ENCODE data around the gene FBN1.

Gene FBN1

DNA sequence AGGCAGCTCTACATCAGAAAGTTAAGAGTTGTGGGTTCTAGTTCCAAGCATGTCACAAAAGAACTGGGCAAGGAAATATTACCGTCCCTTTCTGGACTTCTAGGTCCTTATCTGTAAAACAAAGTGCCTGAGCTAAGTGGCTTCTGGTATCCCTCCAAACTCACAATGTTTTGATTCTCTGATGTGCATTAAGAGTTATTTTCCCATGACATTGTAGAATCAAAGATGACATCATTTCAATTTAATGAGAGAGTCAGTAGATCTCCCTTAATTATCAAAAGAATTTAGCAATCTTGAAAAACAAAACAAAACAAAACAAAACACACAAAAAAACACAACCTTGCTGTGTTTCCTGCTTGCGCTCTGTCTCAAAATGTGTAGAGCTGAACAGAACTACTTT is 225.6 kb downstream of the FBN1 start:
- DNase-seq: no peak

DNA sequence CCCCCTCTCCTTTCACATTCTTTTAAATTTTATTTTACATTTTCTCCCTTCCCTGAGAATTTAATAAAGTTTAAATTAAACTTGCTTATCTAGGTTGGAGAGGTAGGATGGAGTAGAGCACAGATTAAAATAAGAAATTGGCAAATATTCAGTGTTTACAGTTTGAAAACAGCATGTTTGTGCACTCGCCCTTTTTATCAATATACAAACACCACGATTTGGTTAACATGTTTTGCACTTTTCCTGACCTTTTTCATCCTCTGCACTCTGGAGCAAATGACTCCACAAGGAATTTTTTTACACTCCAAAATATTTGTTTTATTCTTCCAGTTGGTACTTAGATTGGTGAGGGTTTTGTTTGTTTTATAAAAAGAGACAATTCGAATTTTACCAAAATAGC is 227.2 kb downstream of the FBN1 start:
- DNase-seq: no peak

DNA sequence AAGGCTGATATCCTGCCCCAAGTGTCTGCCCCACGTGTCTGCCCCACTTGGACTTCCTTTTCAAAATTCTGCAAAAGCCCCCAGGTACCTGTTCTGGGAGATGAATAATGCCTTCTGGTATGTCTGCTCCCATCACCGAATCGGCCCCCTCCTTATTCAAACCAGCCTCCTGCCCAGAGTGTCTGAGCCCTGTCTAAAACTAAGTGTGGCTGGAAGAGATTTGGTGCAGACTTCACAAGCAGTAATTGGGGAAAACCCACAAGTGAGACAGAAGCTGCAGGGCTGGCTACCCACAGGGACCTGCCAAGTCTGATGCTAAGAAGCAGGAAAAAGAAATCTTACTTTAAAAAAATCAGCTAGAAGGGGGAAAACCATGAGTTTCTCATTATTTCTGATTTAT is 229.2 kb downstream of the FBN1 start:
- no peak for DNase-seq

DNA sequence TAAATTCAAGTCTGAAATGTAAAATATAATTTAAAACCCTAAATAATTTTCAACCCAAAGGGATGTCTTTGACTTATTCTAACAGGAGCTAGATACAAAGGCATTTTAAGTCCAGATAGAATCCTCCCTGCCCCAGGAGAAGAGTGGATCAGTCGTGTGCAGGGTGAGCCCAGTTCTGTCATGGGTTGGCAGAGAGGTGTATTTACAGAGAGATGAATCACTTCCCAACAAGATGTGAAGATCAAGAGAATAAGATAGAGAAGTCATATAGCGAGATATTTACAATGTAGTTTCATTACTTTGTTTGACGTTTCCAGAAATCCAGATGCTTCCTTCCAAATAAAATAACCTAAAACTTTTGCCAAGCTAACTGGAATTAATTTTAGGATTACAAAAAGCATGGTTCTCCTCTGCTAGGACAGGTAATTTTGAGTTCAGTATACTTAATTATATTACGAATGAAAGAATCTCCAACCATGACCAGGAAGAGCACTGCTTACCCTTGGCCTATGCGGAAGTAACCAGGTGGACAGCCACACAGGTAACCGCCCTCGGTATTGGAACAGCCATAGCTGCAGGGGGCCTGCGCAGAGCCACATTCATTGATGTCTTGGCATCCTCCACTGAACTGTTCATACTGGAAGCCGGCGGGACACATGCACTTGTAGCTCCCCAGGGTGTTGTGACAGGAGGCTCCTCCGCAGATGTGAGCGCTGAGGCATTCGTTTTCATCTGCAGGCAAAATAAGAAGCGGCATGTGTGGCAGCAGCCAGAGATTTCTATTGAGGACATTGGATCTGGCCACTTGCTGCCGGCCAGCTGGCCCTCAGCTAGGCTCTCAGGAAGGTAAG is 230.2 kb downstream of the FBN1 start:
- no peak for DNase-seq

DNA sequence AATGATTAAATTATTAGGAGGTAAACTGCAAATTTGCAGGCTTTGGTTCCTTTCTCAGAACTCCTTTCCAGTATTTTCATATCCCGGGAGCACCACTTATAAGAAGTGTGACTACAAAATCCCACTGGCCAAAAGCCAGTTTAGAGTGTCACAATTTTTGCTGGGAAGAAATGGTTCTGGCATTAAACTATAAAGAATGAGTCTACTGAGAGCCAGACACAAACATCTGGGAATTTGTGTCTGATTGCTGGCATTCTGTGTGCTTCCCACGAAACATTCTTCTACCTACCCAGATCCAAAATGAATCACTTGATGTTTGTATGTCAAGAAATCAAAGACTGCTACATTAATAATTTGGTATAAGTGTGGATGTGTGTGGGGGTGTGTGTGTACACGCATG is 231.5 kb downstream of the FBN1 start:
- DNase-seq: no peak

DNA sequence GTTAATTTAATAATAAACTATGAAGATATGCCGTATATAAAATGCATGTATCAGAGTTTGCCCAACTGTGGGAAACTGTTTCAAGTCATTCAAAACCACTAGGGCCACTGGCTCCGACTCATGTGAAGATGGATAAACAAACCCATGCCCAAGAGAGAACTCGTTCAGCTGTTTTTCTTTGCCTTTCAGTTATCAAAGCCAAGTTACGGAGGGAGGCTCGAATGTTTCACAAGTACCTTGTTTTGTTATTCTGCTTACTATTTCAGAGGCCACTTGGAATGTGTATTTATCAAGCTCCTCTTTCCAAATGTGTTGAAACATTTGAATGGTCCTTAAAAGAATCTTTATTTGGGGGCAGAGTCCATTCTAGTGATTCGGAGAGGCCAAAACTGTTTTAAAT is 232.2 kb downstream of the FBN1 start:
- no peak for DNase-seq

DNA sequence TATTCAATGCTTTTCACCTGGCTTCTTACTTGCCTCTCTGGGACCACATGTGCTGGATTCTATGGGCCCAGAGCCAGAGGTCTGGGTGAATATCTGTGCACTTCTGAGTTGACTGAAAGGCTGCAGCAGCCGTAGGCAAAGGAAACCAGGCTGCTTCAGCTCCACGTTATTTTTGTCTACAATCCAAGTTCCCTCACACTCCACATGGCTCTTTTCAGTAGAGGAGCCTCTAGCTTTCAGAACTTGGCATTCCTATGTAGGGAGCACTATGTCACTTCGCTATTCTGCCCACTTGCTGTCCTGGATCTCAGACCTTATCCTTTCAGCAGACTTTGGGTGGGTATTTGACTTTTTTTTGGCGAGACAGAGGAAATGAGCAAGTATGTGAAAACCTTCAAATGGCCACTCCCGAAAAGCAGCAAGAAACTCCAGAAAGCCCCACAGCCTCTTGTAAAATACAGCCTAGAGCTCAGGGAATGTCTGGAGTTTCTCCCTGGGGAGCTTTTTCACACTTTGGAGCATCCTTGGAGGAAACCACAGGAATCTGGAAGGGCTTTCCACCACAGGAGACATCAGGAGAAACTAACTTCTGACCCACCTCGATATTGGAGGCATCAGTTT is 233.4 kb downstream of the FBN1 start:
- DNase-seq: no peak

DNA sequence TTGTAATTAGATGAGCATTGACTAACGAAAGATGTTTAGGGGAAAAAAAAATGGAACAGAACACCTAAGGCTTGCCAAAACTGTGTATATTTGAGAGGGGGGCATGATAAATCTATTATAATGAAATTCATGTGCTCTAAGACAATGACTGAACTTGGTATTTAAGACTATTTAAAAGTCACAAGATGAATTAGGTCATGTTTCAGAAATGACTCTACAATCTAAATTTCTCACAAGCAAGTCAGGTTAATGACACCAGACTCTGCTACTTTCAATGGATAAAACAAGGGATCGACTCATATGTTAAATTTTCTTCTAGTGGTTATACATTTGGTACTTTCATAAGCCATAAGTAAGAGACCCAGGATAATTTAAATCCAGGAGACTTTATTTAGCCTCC is 235.9 kb downstream of the FBN1 start:
- DNase-seq: no peak

DNA sequence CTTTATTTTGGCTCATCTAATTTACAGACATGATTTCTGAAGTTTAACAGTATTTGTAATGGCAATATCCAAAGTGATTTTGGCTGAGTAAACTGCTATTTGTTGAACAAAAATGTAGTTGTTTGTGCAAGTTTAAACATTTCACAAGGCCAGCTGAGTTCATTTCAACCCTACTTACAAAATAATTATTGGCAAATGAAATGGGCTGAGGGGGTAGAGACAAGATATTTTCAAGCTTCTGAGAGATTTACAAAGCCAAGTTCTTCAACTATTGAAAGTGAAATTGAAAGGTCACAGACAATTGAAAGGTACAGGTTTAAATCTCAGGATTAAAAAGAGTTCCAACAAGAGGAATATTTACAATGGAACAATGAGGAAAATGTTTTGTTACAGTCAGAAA is 237.2 kb downstream of the FBN1 start:
- DNase-seq: no peak

DNA sequence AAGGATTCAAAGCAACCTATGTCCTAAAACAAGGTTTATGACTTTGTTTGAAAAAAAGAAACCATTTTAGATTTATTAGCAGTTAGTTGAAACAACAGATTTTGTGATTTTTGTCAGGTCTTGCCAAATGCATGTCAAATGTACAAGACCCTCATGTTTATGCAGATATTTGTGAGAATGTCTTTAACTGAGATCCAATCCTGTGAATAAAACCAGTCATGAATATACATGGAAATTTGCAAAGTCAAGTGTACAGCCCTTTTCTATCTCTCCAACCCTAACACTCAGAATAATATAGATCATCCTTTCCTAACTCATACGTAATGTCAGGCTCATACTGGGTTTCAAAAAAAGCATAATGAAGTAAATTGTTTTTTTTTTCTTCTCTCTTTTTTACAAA is 237.9 kb downstream of the FBN1 start:
- no peak for DNase-seq

DNA sequence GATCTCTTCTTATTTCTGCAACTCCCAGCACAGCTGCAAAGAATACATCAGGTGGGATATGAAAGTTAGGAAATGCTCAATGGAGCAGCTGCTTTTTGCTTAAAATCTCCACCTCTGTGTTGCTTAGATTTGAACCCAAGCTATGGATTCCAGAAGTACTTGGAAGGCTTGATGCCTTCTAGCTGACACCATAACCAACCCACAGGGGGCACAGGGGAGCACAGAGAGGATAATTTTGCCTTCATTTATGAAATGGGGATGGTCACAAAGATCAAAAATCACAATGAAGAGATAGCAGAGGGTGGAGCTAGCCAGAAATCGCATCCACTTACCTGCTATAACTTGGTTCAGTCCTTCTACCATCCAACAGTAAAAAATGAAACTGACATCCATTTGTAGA is 238.6 kb downstream of the FBN1 start:
- DNase-seq: no peak

DNA sequence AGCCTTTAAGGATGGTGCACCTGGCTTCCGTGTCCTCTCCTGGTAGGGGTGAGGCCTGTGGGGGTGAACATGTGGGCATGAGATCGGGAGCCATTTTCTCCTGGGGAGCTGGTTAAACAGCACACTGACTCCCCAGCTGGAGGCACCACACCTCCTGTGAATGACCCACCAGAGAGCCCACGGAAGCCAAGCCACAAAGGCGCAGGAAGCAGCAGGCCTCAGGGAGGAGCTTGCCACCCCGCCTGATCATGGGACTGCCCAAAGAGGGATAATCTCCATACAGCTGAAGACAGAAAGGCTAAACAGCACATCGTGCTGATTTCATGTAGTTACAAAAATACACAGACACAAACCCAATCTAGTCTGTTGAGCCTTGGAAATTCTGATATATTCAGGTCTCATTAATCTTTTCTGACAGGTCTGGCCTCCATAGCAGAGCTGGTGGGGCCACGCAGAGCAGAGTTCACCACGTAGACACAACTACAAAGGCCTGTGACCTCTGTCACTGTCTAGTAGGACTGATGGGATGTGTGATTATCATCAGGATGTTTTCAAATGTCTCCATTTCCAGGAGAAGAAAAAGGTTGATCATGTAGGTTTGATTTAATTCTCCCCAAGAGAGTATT is 239.1 kb downstream of the FBN1 start:
- no peak for DNase-seq

DNA sequence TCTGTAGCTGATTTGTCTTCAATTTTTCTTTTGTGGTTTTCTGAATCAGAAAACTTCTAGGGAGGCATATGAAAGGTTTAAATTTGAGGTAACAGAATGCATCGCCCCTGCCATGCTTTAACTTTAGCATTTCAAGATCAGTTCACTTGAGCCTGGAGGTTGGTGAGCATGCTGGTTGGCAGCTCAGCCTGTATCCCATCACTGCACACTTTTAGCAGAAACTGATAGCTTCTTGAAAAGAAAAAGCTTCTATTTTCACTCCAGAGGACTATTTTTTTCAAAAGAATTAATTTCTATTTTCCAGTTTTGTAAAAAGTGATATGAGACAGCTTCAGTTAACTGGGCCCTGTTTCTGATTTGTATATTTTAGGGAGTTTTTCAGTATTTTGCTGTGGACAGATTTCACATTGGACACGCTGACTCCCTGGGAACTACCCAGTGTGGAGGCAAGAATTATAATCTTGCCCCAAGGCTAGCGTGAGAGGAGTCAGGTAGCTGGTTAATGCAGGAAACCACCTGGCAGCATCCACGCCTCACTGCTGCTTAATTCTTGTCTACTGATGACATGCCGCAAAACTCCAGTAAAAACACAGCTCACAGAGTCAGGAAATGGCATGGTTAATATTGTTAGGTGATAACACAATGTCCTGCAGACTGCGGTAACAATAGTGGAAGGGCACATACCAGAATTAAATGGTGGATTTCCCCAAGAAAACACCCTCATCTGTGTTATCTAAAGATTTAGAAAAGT is 242.9 kb downstream of the FBN1 start:
- no peak for DNase-seq

DNA sequence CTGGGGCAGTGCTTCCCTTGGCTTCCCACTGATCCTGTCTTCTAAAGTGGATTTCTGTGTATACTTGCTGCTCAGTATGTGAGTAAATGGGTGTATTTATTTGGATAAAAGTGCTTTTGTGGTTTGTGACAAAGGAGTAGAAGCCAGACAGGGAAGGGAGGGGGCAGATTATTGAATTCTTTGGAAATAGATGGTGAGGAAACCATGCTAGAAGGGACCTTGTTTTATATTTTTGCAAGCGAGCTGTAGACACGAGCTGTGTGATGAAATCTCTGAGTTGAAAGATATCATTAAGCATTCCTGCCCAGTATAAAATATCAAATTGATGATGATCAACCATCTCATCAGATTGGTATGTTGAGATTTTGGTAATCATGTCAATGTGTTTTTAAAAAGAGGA is 245.4 kb downstream of the FBN1 start:
- no peak for DNase-seq

DNA sequence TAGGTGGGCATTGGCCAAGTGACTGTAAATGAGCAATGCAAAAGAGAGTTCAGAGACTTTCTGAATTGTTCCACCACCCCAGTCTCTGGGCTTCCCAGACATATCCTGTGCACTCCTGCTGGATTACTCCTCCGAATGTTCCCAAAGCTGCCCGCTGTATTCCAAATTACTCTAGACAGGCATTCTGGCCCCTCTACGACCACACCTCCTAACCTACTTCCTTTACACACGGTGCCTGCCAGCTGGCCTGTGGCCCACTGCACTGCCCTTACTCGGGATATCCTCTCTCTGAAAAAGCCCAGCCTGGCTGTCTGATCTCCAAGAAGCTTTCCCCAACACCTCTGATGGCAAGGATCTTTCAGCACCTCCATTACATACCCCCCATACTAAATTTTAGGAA is 247.7 kb downstream of the FBN1 start:
- no peak for DNase-seq

DNA sequence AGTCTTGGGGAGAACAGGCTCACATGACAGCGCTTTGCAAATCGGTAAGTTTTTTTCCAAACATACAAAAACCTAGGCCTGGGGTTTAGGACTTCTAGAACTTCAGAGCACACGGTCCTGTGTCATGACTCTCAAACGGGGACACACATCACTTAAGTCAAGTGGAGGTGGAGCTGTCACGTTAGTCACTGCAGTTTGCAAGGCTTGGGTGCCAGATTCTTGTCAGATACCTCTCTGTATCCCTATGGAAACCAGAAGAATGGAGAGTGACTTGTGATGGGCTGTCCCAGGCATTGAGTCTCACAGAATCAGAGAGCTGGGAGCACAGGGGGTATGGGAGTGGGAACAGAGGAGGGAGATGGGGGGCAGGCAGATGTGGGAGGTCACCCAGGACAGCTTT is 249.5 kb downstream of the FBN1 start:
- DNase-seq: no peak

DNA sequence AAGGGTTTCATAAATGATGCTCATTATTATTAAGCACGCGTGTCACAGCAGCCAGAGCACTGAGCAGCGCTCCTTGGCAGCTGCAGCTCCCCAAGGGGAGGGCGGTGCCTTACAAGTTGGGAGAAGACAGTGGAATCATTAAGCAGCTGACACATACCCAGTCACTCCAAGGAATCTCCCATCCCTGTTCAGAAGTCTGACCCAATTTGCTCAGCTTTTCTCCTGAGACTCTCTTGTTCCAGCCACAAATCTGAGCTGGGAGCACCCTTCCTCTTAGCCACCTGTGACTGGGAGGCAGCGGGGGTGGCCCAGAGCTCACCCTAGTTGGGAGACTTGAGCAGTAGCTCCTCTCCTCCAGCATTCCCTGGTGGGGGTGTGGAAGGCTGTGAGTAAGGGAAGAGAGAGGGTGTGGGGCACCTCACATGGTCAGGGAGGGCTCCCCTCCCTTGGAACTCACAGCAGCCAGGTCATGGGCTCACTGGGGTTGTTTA is 249.9 kb downstream of the FBN1 start:
- DNase-seq: no peak

DNA sequence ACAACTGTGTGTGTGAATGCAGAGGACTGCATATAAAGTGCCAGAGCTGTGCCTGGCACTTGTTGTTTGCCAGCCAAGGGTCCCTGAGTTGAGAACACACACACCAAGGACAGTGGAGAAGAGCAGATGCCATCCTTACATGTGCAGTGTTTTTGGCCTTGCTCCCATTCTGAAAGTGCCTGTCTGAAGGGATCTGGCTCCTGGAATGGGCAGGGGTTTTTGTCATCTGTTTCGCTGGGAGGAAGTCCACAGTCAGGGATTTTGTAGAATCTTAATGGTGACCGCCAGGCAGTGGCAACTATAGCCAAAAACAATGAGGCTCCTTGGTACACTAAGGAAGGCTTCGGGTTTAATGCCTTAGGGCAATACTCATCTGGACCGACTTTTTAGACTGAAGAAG is 250.5 kb downstream of the FBN1 start:
- DNase-seq: no peak

DNA sequence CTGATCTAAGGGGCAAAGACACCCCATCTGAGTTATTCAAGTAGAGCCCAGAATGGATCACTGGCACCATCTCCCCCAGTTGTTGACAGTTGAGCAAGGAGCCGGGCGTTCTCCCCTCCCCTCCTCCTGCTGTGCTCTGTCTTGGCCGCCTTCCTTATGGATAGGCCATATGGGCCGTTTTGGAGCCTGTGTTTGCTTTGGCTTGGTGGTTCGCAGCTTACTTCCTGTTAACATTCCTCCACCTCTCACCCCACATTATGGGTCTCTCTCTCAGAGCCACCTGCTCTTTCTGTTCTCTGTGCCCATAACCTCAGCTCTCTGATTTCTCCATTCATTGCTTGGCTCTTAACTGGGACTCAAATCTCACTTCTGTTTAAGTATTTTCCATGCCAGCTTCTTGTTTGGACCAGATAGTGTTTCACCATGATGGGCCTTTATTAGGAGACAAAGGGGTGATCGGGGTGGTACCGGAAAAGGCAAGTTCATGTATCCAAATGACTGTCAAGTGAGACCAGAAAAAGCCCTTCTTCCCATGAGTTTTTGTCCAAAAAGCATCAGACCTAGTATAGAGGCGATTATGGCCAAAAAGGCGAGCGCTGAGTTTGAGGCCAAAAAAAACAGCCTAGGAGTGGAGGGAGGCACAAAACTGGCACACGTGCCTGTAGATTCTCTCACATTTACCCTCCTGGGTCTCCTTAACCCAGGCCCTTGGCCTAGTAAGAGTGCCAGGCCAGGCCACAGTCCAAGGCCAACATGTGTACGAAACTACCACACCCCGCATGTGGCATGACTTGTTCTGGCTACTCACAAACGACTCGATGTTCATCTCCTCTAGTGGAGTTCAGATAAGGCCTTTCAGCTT is 251.6 kb downstream of the FBN1 start:
- no peak for DNase-seq

DNA sequence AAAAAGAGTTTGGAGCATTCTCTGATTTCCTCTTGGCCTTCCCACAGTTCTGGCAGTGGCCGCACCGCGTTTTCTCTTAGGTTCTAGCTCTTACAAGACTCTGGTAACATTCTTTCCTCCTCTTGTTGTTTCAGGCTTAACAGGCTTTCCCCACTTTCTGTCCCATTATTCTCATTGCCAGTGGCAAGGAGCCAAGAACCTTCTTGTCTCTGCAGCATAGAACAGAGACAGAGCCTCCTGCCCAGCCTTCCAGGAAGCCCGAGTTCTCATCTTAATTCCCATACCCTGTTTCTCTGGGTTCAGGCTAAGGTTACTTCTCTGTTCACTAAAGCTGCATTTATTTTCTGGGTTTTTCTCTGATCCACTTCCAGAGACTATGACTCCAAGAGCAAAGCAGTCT is 253.2 kb downstream of the FBN1 start:
- DNase-seq: peak in 1 of 2 donors; percentile 13

DNA sequence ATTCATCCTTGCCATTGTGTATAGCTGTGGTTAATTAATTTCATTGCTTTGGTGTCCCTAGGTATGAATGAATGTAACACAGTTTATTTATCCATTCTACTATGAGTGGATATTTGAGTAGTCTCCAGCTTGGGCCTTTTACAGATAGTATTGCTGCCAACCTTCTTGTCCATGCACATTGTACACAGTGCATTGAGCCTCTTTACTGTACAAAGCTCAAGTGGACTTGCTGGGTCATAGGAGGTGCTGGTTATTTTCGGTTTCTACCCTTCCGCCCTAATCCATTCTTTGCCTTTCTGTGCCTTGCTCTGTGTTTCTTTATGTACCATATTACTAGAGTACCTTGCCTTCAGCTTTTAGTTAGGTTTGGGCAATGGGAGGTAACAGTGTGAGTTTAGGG is 253.6 kb downstream of the FBN1 start:
- DNase-seq: no peak

DNA sequence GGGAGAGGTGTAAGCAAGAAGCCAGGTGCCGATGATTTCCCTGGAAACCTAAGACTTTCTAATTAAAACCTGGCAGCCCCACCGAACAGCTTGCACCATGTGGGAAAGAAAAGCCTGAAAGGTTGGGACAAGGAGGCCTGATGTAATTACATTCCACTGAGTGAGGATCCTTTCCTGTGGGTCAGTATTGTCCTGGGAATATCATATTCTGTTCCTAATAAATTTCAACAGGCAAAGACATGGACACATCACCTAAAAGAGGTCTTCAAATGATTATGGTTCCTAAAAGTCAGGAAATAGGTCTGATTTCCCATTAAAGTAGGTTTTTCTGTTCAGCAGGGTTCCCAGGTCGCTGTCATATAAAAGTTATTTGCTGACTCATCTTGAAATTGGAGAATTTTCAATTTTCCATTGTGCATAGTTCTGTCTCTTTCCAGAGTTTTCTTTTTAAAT is 255.8 kb downstream of the FBN1 start:
- no peak for DNase-seq

Data from hippocampal formation (tissue), 2 donors.